Smooth muscle cell (in vitro differentiated cells): ENCODE measurements around the gene SMAD9. TPM values are rescaled to one million over a fixed set of nuclear protein-coding genes. Genes with fewer than 3 reads are reported as not detected.

Experiments
- DNase-seq: peaks from one replicate; lab custom pipeline; 2025; ENCODE audit not compliant: unreplicated experiment; lab: John Stamatoyannopoulos, UW
- H2AFZ ChIP-seq: fragments of 200-600 bp; sonication (generic); 2 replicates; pipeline ENCODE4 v1.6.0; 2016; ENCODE audit warnings: antibody characterized with exemption, low read depth, mild to moderate bottlenecking
- H3F3A ChIP-seq: fragments of 200-600 bp; sonication (generic); 2 replicates; pipeline ENCODE4 v1.6.0; 2017; ENCODE audit warnings: antibody characterized with exemption, low read depth
- H3K27ac ChIP-seq: fragments of 200-600 bp; sonication (generic); 2 replicates; pipeline ENCODE4 v1.5.1; 2016; ENCODE audit warnings: low read depth, mild to moderate bottlenecking
- H3K27me3 ChIP-seq: fragments of 200-600 bp; sonication (generic); 2 replicates; pipeline ENCODE4 v1.6.1; 2016; ENCODE audit warnings: low read depth, mild to moderate bottlenecking
- H3K36me3 ChIP-seq: fragments of 200-600 bp; sonication (generic); 2 replicates; pipeline ENCODE4 v1.5.1; 2016; ENCODE audit warnings: low read depth
- H3K4me1 ChIP-seq: fragments of 200-600 bp; sonication (generic); 2 replicates; pipeline ENCODE4 v1.5.1; 2016; ENCODE audit warnings: low read depth
- H3K4me2 ChIP-seq: fragments of 200-600 bp; sonication (generic); 2 replicates; pipeline ENCODE4 v1.6.0; 2016; ENCODE audit warnings: mild to moderate bottlenecking
- H3K4me3 ChIP-seq: fragments of 200-600 bp; sonication (generic); 2 replicates; pipeline ENCODE4 v1.5.1; 2016; ENCODE audit warnings: mild to moderate bottlenecking
- H3K79me2 ChIP-seq: fragments of 200-600 bp; sonication (generic); 2 replicates; pipeline ENCODE4 v1.6.0; 2016; ENCODE audit warnings: low read depth, mild to moderate bottlenecking
- H3K9ac ChIP-seq: fragments of 200-600 bp; sonication (generic); 2 replicates; pipeline ENCODE4 v1.6.0; 2016; ENCODE audit warnings: low read depth
- H3K9me3 ChIP-seq: fragments of 200-600 bp; sonication (generic); replicated peaks from 2 replicates; pipeline ENCODE4 v1.5.1; 2016; ENCODE audit warnings: low read depth
- H4K20me1 ChIP-seq: fragments of 200-600 bp; sonication (generic); 2 replicates; pipeline ENCODE4 v1.6.0; 2016; ENCODE audit warnings: low read depth
- CTCF ChIP-seq: fragments of 200-600 bp; sonication (generic); IDR thresholded peaks from 2 replicates; pipeline ENCODE4 v1.5.1; 2017; ENCODE audit warnings: borderline replicate concordance, mild to moderate bottlenecking, antibody characterized with exemption; ENCODE audit not compliant: insufficient read depth, poor library complexity, severe bottlenecking
- WGBS: methylation state at CpG from one replicate; pipeline ENCODE4 v1.1.7; 2016; ENCODE audit warnings: low lambda C conversion rate; 5-methylcytosine and 5-hydroxymethylcytosine counted together
- polyA plus RNA-seq: library from polyadenylated mRNA; unstranded; fragments of >200 nt; fragmentation: Nextera tagmentation; extraction: Ambion mirVana; gene quantifications from 2 replicates; pipeline ENCODE4 v1.2.1, GENCODE V29; 2016
- total RNA-seq: library from RNA; depleted of rRNA; stranded (reverse); fragments of >200 nt; gene quantifications from 2 replicates; pipeline ENCODE4 v1.2.3, GENCODE V29; 2014

The SMAD9 gene
- total and polyA plus RNA-seq, 2 experiments from 2014 or later = 6.6 to 7.1 TPM

- peak; percentile 12 for TF ChIP-seq CTCF
- Histone ChIP-seq H3K27me3 (no peaks in the 10 kb centered on the region), H3F3A (no peaks in the 10 kb centered on the region), H4K20me1 (no peaks in the 10 kb centered on the region), H3K4me2 (no peak overlapping the region), H3K9me3 (no peaks in the 10 kb centered on the region), H3K9ac (no peak overlapping the region), H2AFZ (no peak overlapping the region), H3K36me3 (peaks cover 3% of the 10 kb centered on the region), H3K79me2 (no peaks in the 10 kb centered on the region), H3K27ac (no peak overlapping the region), H3K4me3 (no peak overlapping the region), H3K4me1 (no peaks in the 10 kb centered on the region)
- DNase-seq = no peak
- WGBS = 74% methylated on average over 6 of the region's 6 CpGs
Measured at GRCh38 chr13:36848199-36848982, 71.6 kb downstream of the SMAD9 start.

- no peak overlapping the region for H3K27ac ChIP-seq
- TF ChIP-seq CTCF = no peak
- DNase-seq = no peak
- H3K4me3 ChIP-seq = no peak overlapping the region
- no peaks in the 10 kb centered on the region for H3K27me3 ChIP-seq
- H3K9me3 ChIP-seq = no peaks in the 10 kb centered on the region
- H4K20me1 ChIP-seq = no peaks in the 10 kb centered on the region
- no peaks in the 10 kb centered on the region for H3F3A ChIP-seq
- peaks cover 3% of the 10 kb centered on the region for H3K36me3 ChIP-seq
- H3K9ac ChIP-seq = no peak overlapping the region
- H2AFZ ChIP-seq = no peak overlapping the region
- H3K79me2 ChIP-seq = no peaks in the 10 kb centered on the region
- no peaks in the 10 kb centered on the region for H3K4me1 ChIP-seq
- no peak overlapping the region for H3K4me2 ChIP-seq
- 85% methylated on average over 9 of the region's 9 CpGs for WGBS
Measured at GRCh38 chr13:36847606-36848005, 72.4 kb downstream of the SMAD9 start.

- H4K20me1 ChIP-seq = no peaks in the 10 kb centered on the region
- no peaks in the 10 kb centered on the region for H3K9me3 ChIP-seq
- no peak overlapping the region for H3K9ac ChIP-seq
- no peaks in the 10 kb centered on the region for H3K79me2 ChIP-seq
- no peak overlapping the region for H3K27ac ChIP-seq
- H3K27me3 ChIP-seq = no peaks in the 10 kb centered on the region
- no peak overlapping the region for H2AFZ ChIP-seq
- H3K36me3 ChIP-seq = no peaks in the 10 kb centered on the region
- no peak overlapping the region for H3K4me3 ChIP-seq
- H3K4me1 ChIP-seq = no peaks in the 10 kb centered on the region
- no peak for DNase-seq
- TF ChIP-seq CTCF = peak; percentile 20
- 83% methylated on average over 5 of the region's 5 CpGs for WGBS
- H3K4me2 ChIP-seq = no peak overlapping the region
- H3F3A ChIP-seq = peaks cover 3% of the 10 kb centered on the region
Measured at GRCh38 chr13:36841391-36841790, 78.6 kb downstream of the SMAD9 start.

- H3K9me3 ChIP-seq = no peaks in the 10 kb centered on the region
- H3K4me1 ChIP-seq = no peaks in the 10 kb centered on the region
- no peak overlapping the region for H2AFZ ChIP-seq
- H3K9ac ChIP-seq = no peak overlapping the region
- no peaks in the 10 kb centered on the region for H3K79me2 ChIP-seq
- no peak for TF ChIP-seq CTCF
- WGBS = 60% methylated on average over 3 of the region's 3 CpGs
- no peaks in the 10 kb centered on the region for H3K36me3 ChIP-seq
- H3K4me2 ChIP-seq = no peak overlapping the region
- H3F3A ChIP-seq = peaks cover 3% of the 10 kb centered on the region
- no peaks in the 10 kb centered on the region for H3K27me3 ChIP-seq
- no peak for DNase-seq
- no peak overlapping the region for H3K4me3 ChIP-seq
- H4K20me1 ChIP-seq = no peaks in the 10 kb centered on the region
- H3K27ac ChIP-seq = no peak overlapping the region
Measured at GRCh38 chr13:36840718-36841250, 79.3 kb downstream of the SMAD9 start.
